DND-41 (cell line): ENCODE results near the gene PHACTR1.
"Not testable (repeated sequence)": the region's sequence is repeated elsewhere in the genome, so short reads cannot be mapped to it uniquely, and the experiment has no call there.

Experiments
- ATAC-seq: fragments of 200-7000 bp; cut with Tn5 transposase; 3 replicates; pipeline ENCODE4 v1.9.1; 2021; ENCODE audit warnings: low read depth; ENCODE audit not compliant: insufficient read depth
- DNase-seq: peaks from one replicate; pipeline ENCODE4 v3.0.0-alpha.2; 2020
- H2AFZ ChIP-seq: 2 replicates; pipeline ENCODE4 v1.6.0; 2012; ENCODE audit warnings: low read depth, low read length
- H3K27ac ChIP-seq: 2 replicates; pipeline ENCODE4 v1.5.1; 2012; ENCODE audit warnings: low read length, inconsistent platforms
- H3K27me3 ChIP-seq: fragments of 200-600 bp; sonication (generic); 2 replicates; pipeline ENCODE4 v1.6.0; 2012; ENCODE audit warnings: low read length, mild to moderate bottlenecking, inconsistent platforms; ENCODE audit not compliant: insufficient read depth, poor library complexity
- H3K36me3 ChIP-seq: 2 replicates; pipeline ENCODE4 v1.5.1; 2012; ENCODE audit warnings: low read length, inconsistent platforms; ENCODE audit not compliant: insufficient read depth
- H3K4me1 ChIP-seq: 2 replicates; pipeline ENCODE4 v1.5.1; 2012; ENCODE audit warnings: mild to moderate bottlenecking, low read length; ENCODE audit not compliant: insufficient read depth
- H3K4me2 ChIP-seq: 2 replicates; pipeline ENCODE4 v1.6.0; 2012; ENCODE audit warnings: mild to moderate bottlenecking, moderate library complexity, low read length, inconsistent platforms; ENCODE audit not compliant: insufficient read depth
- H3K4me3 ChIP-seq, 2 experiments: fragments of 200-600 bp in 1 of 2; shearing (Covaris generic) in 1 of 2; 2 replicates each; pipeline ENCODE4 v1.5.1; 2012 to 2016; ENCODE audit warnings: inconsistent platforms in 2 of 2, low read length in 2 of 2, mild to moderate bottlenecking in 2 of 2, low read depth in 1 of 2, moderate library complexity in 1 of 2
- H3K79me2 ChIP-seq: 2 replicates; pipeline ENCODE4 v1.6.0; 2012; ENCODE audit warnings: low read length, inconsistent platforms; ENCODE audit not compliant: insufficient read depth
- H3K9ac ChIP-seq: 2 replicates; pipeline ENCODE4 v1.6.0; 2012; ENCODE audit warnings: low read depth, mild to moderate bottlenecking, inconsistent platforms, low read length, moderate library complexity
- H3K9me3 ChIP-seq: 2 replicates; pipeline ENCODE4 v1.5.1; 2012; ENCODE audit warnings: low read length, moderate library complexity, mild to moderate bottlenecking, inconsistent platforms; ENCODE audit not compliant: insufficient read depth, severe bottlenecking
- H4K20me1 ChIP-seq: 2 replicates; pipeline ENCODE4 v1.6.0; 2012; ENCODE audit warnings: low read length; ENCODE audit not compliant: insufficient read depth
- CTCF ChIP-seq: IDR thresholded peaks from 2 replicates; pipeline ENCODE4 v1.5.1; 2012; ENCODE audit warnings: borderline replicate concordance, low read length, moderate library complexity, mild to moderate bottlenecking; ENCODE audit not compliant: poor library complexity, severe bottlenecking; ENCODE audit errors: extremely low read depth
- EZH2 ChIP-seq: IDR thresholded peaks from 3 replicates; pipeline ENCODE4 v1.6.1; 2012; ENCODE audit warnings: borderline replicate concordance, low read depth, mild to moderate bottlenecking, moderate library complexity, low read length, inconsistent platforms; ENCODE audit not compliant: severe bottlenecking

PHACTR1 gene

GRCh38 chr6:12719017-12719416, 2.5 kb downstream of the PHACTR1 start:
- Histone ChIP-seq H3K27me3 (no peaks in the 10 kb centered on the region), H3K9me3 (no peaks in the 10 kb centered on the region), H3K9ac (no peak overlapping the region), H3K27ac (no peak overlapping the region), H3K79me2 (no peaks in the 10 kb centered on the region), H3K4me3 (no peak overlapping the region), H4K20me1 (no peaks in the 10 kb centered on the region), H3K4me1 (no peaks in the 10 kb centered on the region), H2AFZ (no peak overlapping the region), H3K4me2 (no peak overlapping the region), H3K36me3 (no peaks in the 10 kb centered on the region)
- ATAC-seq = no peak
- DNase-seq = no peak
- TF ChIP-seq EZH2 (no peak), CTCF (no peak)

- TF ChIP-seq EZH2 (no peak), CTCF (no peak)
- Histone ChIP-seq H3K27me3 (no peaks in the 10 kb centered on the region), H3K27ac (no peak overlapping the region), H3K4me2 (no peak overlapping the region), H3K4me1 (no peaks in the 10 kb centered on the region), H3K9me3 (no peaks in the 10 kb centered on the region), H3K79me2 (no peaks in the 10 kb centered on the region), H3K36me3 (no peaks in the 10 kb centered on the region), H3K9ac (no peak overlapping the region), H2AFZ (no peak overlapping the region), H3K4me3 (no peak overlapping the region), H4K20me1 (no peaks in the 10 kb centered on the region)
- ATAC-seq = no peak
- no peak for DNase-seq
These were observed 3.7 kb downstream of the PHACTR1 start for GRCh38 chr6:12720310-12720709.

GRCh38 chr6:12725263-12725662, 8.7 kb downstream of the PHACTR1 start:
- ATAC-seq = no peak
- Histone ChIP-seq H3K4me1 (no peaks in the 10 kb centered on the region), H3K79me2 (no peaks in the 10 kb centered on the region), H3K9me3 (no peaks in the 10 kb centered on the region), H3K4me3 (no peak overlapping the region), H3K4me2 (no peak overlapping the region), H3K27me3 (no peaks in the 10 kb centered on the region), H4K20me1 (no peaks in the 10 kb centered on the region), H3K27ac (no peak overlapping the region), H2AFZ (no peak overlapping the region), H3K9ac (no peak overlapping the region), H3K36me3 (no peaks in the 10 kb centered on the region)
- no peak for DNase-seq
- TF ChIP-seq EZH2 (no peak), CTCF (no peak)

- Histone ChIP-seq H3K27me3 (no peaks in the 10 kb centered on the region), H3K4me1 (no peaks in the 10 kb centered on the region), H2AFZ (no peak overlapping the region), H3K4me2 (no peak overlapping the region), H3K27ac (no peak overlapping the region), H3K9me3 (no peaks in the 10 kb centered on the region), H3K79me2 (no peaks in the 10 kb centered on the region), H4K20me1 (no peaks in the 10 kb centered on the region), H3K9ac (no peak overlapping the region), H3K36me3 (no peaks in the 10 kb centered on the region), H3K4me3 (no peak overlapping the region)
- no peak for DNase-seq
- TF ChIP-seq CTCF (no peak), EZH2 (no peak)
- ATAC-seq = no peak
These were observed 12.9 kb downstream of the PHACTR1 start for GRCh38 chr6:12729467-12729866.

- not testable (repeated sequence) for H3K4me2 ChIP-seq, H3K79me2 ChIP-seq, H4K20me1 ChIP-seq, DNase-seq, H3K4me3 ChIP-seq, H3K9ac ChIP-seq, H3K36me3 ChIP-seq, H3K27ac ChIP-seq, H3K27me3 ChIP-seq, ATAC-seq, H3K4me1 ChIP-seq, H3K9me3 ChIP-seq, H2AFZ ChIP-seq
These were observed 14.2 kb downstream of the PHACTR1 start for GRCh38 chr6:12730809-12731208.
